IPS-18a (cell line): ENCODE measurements around the gene EMSY.
"Not testable (repeated sequence)": the region's sequence is repeated elsewhere in the genome, so short reads cannot be mapped to it uniquely, and the experiment has no call there.

Source experiments
- H3K27ac ChIP-seq: one replicate; pipeline ENCODE4 v1.5.1; 2013; ENCODE audit warnings: low read length
- H3K27me3 ChIP-seq: one replicate; pipeline ENCODE4 v1.6.1; 2013; ENCODE audit warnings: mild to moderate bottlenecking, low read length; ENCODE audit not compliant: control insufficient read depth, insufficient read depth
- H3K36me3 ChIP-seq: one replicate; pipeline ENCODE4 v1.6.1; 2013; ENCODE audit warnings: low read depth, low read length; ENCODE audit not compliant: control insufficient read depth
- H3K4me1 ChIP-seq: one replicate; pipeline ENCODE4 v1.6.1; 2013; ENCODE audit warnings: low read depth, low read length; ENCODE audit not compliant: control insufficient read depth
- H3K4me3 ChIP-seq: one replicate; pipeline ENCODE4 v1.5.1; 2013; ENCODE audit warnings: low read length
- H3K9ac ChIP-seq: one replicate; pipeline ENCODE4 v1.6.1; 2013; ENCODE audit warnings: mild to moderate bottlenecking, low read length, moderate library complexity
- H3K9me3 ChIP-seq: one replicate; pipeline ENCODE4 v1.6.1; 2013; ENCODE audit warnings: low read depth, low read length; ENCODE audit not compliant: control insufficient read depth

The EMSY gene

DNA sequence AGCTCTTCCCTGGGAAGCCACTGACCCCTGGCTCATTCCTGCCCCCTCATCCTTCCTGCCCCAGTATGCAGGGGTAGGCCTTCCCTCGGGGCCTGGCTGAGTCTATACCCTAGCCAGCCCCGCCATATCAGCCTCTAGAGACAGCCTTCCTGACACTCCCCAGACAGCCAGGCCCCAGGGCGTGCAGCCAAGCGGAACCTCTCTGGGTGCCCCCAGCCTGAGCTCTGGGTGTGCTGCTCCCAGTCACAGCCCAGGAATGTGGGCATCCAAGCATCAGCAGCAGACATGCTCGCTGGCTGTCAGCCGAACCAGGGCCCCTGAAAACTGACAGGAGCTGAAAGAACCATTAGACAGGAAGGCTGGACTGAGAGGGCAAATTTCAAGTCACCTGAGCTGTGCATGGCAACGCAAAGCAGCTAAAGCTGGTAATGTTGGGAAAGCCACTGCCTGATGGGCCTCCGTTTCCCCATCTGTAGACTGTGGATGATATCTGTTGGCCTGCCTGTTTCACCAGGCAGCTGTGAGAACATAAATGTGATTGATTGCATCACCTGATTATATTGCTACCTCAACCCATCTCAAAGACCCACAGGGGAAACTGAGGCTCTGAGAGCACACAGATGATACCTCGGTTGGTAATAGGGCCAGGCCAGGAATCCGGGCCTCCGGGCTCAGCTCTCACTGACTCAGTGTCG lies 132.6 kb downstream of the EMSY start:
- Histone ChIP-seq H3K4me1 (peaks cover 14% of the 10 kb centered on the region), H3K4me3 (no peak overlapping the region), H3K9ac (no peak overlapping the region), H3K9me3 (no peaks in the 10 kb centered on the region), H3K36me3 (no peaks in the 10 kb centered on the region), H3K27me3 (no peaks in the 10 kb centered on the region), H3K27ac (no peak overlapping the region)

GRCh38 chr11:76577921-76578653 lies 133.3 kb downstream of the EMSY start:
- Histone ChIP-seq H3K9me3 (no peaks in the 10 kb centered on the region), H3K36me3 (no peaks in the 10 kb centered on the region), H3K27me3 (no peaks in the 10 kb centered on the region), H3K9ac (no peak overlapping the region), H3K4me3 (no peak overlapping the region), H3K27ac (no peak overlapping the region), H3K4me1 (peaks cover 14% of the 10 kb centered on the region)

DNA sequence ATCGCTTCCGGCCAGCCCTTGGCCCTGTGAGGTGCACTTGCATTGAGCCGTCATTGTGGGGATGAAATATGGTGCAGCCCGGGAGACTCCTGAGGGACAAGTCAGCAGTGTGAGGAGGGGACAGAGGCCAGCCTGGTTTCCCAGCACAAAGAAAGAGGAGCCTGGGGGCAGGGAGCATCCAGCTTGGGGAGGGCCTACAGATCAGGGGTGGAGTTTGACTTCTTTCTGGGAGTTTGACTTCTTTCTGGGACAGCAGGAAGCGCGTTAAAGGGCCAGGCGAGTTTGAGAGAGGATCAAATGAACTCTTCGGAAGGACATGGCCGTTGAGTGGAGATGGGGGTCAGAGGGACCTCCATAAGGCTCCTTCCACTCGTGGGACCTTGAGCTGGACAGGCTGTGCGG lies 133.8 kb downstream of the EMSY start:
- H3K27ac ChIP-seq: no peak overlapping the region
- no peak overlapping the region for H3K9ac ChIP-seq
- H3K27me3 ChIP-seq: no peaks in the 10 kb centered on the region
- H3K4me1 ChIP-seq: peaks cover 14% of the 10 kb centered on the region
- no peaks in the 10 kb centered on the region for H3K36me3 ChIP-seq
- H3K4me3 ChIP-seq: no peak overlapping the region
- no peaks in the 10 kb centered on the region for H3K9me3 ChIP-seq

- H3K27me3 ChIP-seq: no peaks in the 10 kb centered on the region
- H3K9ac ChIP-seq: no peak overlapping the region
- no peaks in the 10 kb centered on the region for H3K9me3 ChIP-seq
- no peak overlapping the region for H3K27ac ChIP-seq
- no peaks in the 10 kb centered on the region for H3K36me3 ChIP-seq
- peaks cover 14% of the 10 kb centered on the region for H3K4me1 ChIP-seq
- no peak overlapping the region for H3K4me3 ChIP-seq
Observed at GRCh38 chr11:76579056-76579751, 134.4 kb downstream of the EMSY start.

GRCh38 chr11:76579752-76580151 lies 134.9 kb downstream of the EMSY start:
- no peak overlapping the region for H3K27ac ChIP-seq
- H3K9me3 ChIP-seq: no peaks in the 10 kb centered on the region
- H3K9ac ChIP-seq: no peak overlapping the region
- no peak overlapping the region for H3K4me3 ChIP-seq
- peaks cover 14% of the 10 kb centered on the region for H3K4me1 ChIP-seq
- H3K27me3 ChIP-seq: no peaks in the 10 kb centered on the region
- no peaks in the 10 kb centered on the region for H3K36me3 ChIP-seq

DNA sequence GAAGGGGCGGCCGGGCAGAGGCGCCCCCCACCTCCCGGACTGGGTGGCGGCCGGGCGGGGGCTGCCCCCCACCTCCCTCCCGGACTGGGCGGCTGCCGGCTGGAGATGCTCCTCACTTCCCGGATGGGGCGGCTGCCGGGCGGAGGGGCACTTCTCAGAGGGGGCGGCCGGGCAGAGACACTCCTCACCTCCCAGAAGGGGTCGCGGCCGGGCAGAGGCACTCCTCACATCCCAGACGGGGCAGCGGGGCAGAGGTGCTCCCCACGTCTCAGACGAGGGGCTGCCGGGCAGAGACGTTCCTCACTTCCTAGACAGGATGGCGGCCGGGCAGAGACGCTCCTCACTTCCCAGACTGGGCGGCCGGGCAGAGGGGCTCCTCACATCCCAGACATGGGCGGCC lies 137.7 kb downstream of the EMSY start:
- H3K27me3 ChIP-seq, H3K36me3 ChIP-seq, H3K4me3 ChIP-seq, H3K9me3 ChIP-seq, H3K27ac ChIP-seq, H3K9ac ChIP-seq: not testable (repeated sequence)
- H3K4me1 ChIP-seq: peaks cover 14% of the 10 kb centered on the region

DNA sequence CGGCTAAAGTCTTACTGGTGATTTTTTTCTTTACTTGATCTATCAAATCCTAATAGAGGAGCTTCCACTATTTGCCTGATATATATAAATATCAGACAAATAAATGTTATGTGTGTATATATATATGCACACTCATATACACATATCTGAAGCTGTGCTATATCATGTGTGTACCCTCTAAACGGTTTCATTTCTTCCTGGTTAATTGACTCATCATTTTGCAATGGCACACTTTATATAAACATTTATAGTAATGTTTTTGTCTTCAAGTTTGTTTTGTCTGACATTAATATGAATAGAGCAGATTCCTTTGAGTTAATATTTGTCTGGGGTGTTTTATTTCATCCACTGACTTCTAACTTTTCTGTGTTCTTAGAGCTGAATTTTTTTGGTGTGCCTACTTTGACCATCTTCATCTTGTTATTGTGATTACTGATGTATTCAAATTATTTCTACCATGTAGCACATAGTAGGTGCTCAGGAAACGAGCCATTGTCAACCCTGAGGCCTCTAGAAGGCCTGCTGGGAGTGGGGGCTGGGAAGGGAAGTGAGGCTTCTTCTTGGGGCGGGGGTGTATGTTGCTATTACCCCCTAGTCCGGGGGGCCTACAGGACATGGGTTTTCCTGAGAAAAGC lies 143.1 kb downstream of the EMSY start:
- Histone ChIP-seq H3K36me3 (no peaks in the 10 kb centered on the region), H3K27ac (no peak overlapping the region), H3K27me3 (no peaks in the 10 kb centered on the region), H3K9ac (no peak overlapping the region), H3K4me3 (no peak overlapping the region), H3K9me3 (peaks cover 6% of the 10 kb centered on the region), H3K4me1 (no peaks in the 10 kb centered on the region)

- no peak overlapping the region for H3K9ac ChIP-seq
- H3K4me1 ChIP-seq: no peaks in the 10 kb centered on the region
- H3K27ac ChIP-seq: no peak overlapping the region
- H3K4me3 ChIP-seq: no peak overlapping the region
- no peaks in the 10 kb centered on the region for H3K27me3 ChIP-seq
- no peaks in the 10 kb centered on the region for H3K36me3 ChIP-seq
- H3K9me3 ChIP-seq: peaks cover 6% of the 10 kb centered on the region
Observed at GRCh38 chr11:76588455-76589325, 143.9 kb downstream of the EMSY start.

- H3K4me3 ChIP-seq: no peak overlapping the region
- H3K9ac ChIP-seq: no peak overlapping the region
- no peaks in the 10 kb centered on the region for H3K4me1 ChIP-seq
- no peak overlapping the region for H3K27ac ChIP-seq
- H3K9me3 ChIP-seq: peaks cover 6% of the 10 kb centered on the region
- H3K36me3 ChIP-seq: no peaks in the 10 kb centered on the region
- no peaks in the 10 kb centered on the region for H3K27me3 ChIP-seq
Observed at GRCh38 chr11:76589477-76589876, 144.7 kb downstream of the EMSY start.

DNA sequence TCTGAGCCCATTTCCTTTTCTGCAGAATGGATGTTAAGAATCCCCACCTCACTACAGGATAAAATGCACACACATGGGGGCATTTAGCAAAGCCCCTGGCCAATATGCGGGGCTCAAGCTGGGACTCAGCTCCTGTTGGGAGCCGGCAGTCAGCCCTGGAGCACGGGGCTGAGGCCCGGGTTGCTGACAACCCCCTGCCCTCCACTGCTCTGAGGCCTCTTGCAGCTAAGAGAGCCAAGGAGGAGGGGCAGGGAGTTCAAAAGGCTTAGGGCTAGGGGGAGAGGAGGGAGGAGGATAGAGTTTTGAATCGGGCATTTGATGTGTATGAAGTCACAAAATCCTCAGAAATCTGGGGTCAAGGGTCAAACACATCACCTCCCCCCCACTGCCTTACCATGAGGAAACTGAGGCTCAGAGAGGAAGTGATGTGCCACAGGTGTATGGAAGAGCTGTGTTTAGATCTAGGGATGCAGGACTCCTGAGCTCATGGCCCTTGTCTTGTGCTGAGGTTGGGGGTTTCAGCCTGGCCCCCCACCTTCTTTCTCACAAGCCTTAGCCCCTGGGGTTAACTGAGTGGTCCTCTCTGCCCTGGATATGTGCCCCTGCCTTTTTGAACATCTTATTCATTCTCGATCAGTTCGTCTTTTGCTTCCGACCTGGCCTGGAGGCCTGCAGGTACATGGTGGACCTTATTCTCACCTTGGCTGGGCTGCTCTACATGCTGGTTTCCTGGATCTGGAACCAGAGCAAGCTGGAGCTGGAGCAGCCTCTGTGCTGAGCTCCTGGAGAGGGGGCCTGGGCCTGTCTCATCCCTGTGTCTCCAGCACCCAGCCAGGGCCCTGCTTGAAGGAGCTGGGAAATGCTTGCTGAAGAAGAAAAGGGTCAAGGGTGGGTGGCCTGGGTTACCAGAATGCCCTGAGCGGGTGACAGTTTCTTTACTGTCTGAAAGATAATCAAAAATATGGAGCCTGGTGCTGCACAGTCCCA lies 145.4 kb downstream of the EMSY start:
- Histone ChIP-seq H3K9me3 (peaks cover 6% of the 10 kb centered on the region), H3K9ac (no peak overlapping the region), H3K4me3 (no peak overlapping the region), H3K4me1 (no peaks in the 10 kb centered on the region), H3K27me3 (no peaks in the 10 kb centered on the region), H3K36me3 (no peaks in the 10 kb centered on the region), H3K27ac (no peak overlapping the region)
